K562 (cell line): ENCODE results near the gene HEMK1. TPM values are rescaled to one million over a fixed set of nuclear protein-coding genes. Genes with fewer than 3 reads are reported as not detected.

Experiments used
- BCOR ChIP-seq: fragments of 450-650 bp; IDR thresholded peaks from 2 replicates; pipeline ENCODE4 v1.6.1; 2016
- CC2D1A ChIP-seq: fragments of 450-650 bp; IDR thresholded peaks from 2 replicates; pipeline ENCODE4 v1.6.1; 2017; ENCODE audit warnings: mild to moderate bottlenecking
- HIVEP1 ChIP-seq: fragments of 250-450 bp; sonication (Bioruptor Pico); IDR thresholded peaks from 2 replicates; pipeline ENCODE4 v1.4.0; 2020; ENCODE audit warnings: mild to moderate bottlenecking
- L3MBTL2 ChIP-seq: fragments of 450-650 bp; IDR thresholded peaks from 2 replicates; pipeline ENCODE4 v1.6.1; 2016; ENCODE audit warnings: mild to moderate bottlenecking, moderate library complexity
- NCOA6 ChIP-seq: fragments of 450-650 bp; IDR thresholded peaks from 2 replicates; pipeline ENCODE4 v1.6.1; 2017; ENCODE audit warnings: mild to moderate bottlenecking
- RBM25 ChIP-seq: fragments of 200-400 bp; formaldehyde crosslinking; IDR thresholded peaks from 2 replicates; pipeline ENCODE4 v1.6.1; 2018; ENCODE audit warnings: low read length, low read depth, moderate library complexity; ENCODE audit not compliant: severe bottlenecking
- RCOR1 ChIP-seq, 2 experiments: IDR thresholded peaks; 2 replicates each; pipeline ENCODE4 v1.6.1; 2012; ENCODE audit warnings: low read depth in 2 of 2, low read length in 2 of 2, borderline replicate concordance in 1 of 2, improper control_type of control experiment in 1 of 2
- SIN3A ChIP-seq, 2 experiments: fragments of 150-350 bp in 1 of 2; IDR thresholded peaks; 2 replicates each; pipeline ENCODE4 v1.6.1; 2011 to 2016; ENCODE audit warnings: borderline replicate concordance in 2 of 2, low read depth in 2 of 2, low read length in 2 of 2, mild to moderate bottlenecking in 2 of 2, moderate library complexity in 2 of 2; ENCODE audit not compliant: control insufficient read depth in 1 of 2
- SRF ChIP-seq, 2 experiments: fragments of 250-450, 450-650 bp in 1 of 2; sonication (Bioruptor Pico) in 1 of 2; sonication (generic) in 1 of 2; formaldehyde crosslinking; IDR thresholded peaks; 2 replicates each; pipeline versions ENCODE4 v1.5.0 to v1.5.1; 2020 to 2022; ENCODE audit warnings: mild to moderate bottlenecking in 1 of 2, missing genetic modification reagents in 1 of 2
- polyA plus RNA-seq, 8 experiments: library from polyadenylated mRNA; depleted of rRNA in 4 of 8; stranded (reverse) in 5 of 8; unstranded in 3 of 8; fragments of >200 nt; fragmentation: Nextera tagmentation in 2 of 8; fragmentation: Illumina TruSeq in 1 of 8; extraction: Ambion mirVana in 2 of 8; extraction: Trizol in 1 of 8; gene quantifications; 2 replicates each; pipeline versions ENCODE4 v1.2.1 to v1.2.3, GENCODE V29; 2011 to 2014; ENCODE audit warnings: inconsistent platforms in 1 of 8, missing spikeins in 1 of 8
- total RNA-seq, 7 experiments: library from RNA; depleted of rRNA in 6 of 7; stranded (reverse); fragments of >200 nt in 6 of 7; fragmentation: Illumina TruSeq in 2 of 7; extraction: Trizol in 2 of 7; gene quantifications; 2 replicates each; pipeline versions ENCODE4 v1.2.1 to v1.2.3, GENCODE V29; 2011 to 2021; ENCODE audit warnings: low replicate concordance in 1 of 7
- TF ChIP-seq, protein P1 (sequence below), 2 experiments: IDR thresholded peaks; 2 replicates each; pipeline ENCODE4 v1.6.1; 2011; ENCODE audit warnings: borderline replicate concordance in 1 of 2, control low read depth in 1 of 2, low read depth in 1 of 2, low read length in 1 of 2, mild to moderate bottlenecking in 1 of 2, mixed read lengths in 1 of 2, moderate library complexity in 1 of 2; ENCODE audit not compliant: insufficient read depth in 1 of 2, insufficient read length in 1 of 2, poor library complexity in 1 of 2, severe bottlenecking in 1 of 2; ENCODE audit errors: extremely low read depth in 1 of 2
- TF ChIP-seq, protein P2 (sequence below): fragments of 250-450 bp; sonication (Bioruptor Pico); IDR thresholded peaks from 2 replicates; pipeline ENCODE4 v1.8.0; 2022; ENCODE audit warnings: inconsistent platforms
- TF ChIP-seq, protein P3 (sequence below): sonication (generic); formaldehyde crosslinking; IDR thresholded peaks from 2 replicates; pipeline ENCODE4 v1.8.0; 2022; ENCODE audit warnings: missing genetic modification reagents, mild to moderate bottlenecking, moderate library complexity, borderline replicate concordance
- TF ChIP-seq, protein P4 (sequence below): fragments of 150-350 bp; conservative IDR thresholded peaks from 2 replicates; pipeline ENCODE4 v1.6.1; 2014; ENCODE audit warnings: low read length
- TF ChIP-seq, protein P5 (sequence below): fragments of 200-800 bp; sonication (Bioruptor generic); IDR thresholded peaks from 2 replicates; pipeline ENCODE4 v1.6.1; 2017; ENCODE audit warnings: missing genetic modification characterization, missing compliant biosample characterization
- TF ChIP-seq, protein P6 (sequence below): fragments of 450-650 bp; IDR thresholded peaks from 2 replicates; pipeline ENCODE4 v1.6.1; 2014; ENCODE audit warnings: low read depth, mild to moderate bottlenecking, moderate library complexity, borderline replicate concordance

HEMK1 gene
- total and polyA plus RNA-seq, 9 of the 15 experiments (the other 6 are each of a cell fraction or from before 2014, with no cell fraction given): 2.0 to 16.8 (median 11.4) TPM

DNA sequence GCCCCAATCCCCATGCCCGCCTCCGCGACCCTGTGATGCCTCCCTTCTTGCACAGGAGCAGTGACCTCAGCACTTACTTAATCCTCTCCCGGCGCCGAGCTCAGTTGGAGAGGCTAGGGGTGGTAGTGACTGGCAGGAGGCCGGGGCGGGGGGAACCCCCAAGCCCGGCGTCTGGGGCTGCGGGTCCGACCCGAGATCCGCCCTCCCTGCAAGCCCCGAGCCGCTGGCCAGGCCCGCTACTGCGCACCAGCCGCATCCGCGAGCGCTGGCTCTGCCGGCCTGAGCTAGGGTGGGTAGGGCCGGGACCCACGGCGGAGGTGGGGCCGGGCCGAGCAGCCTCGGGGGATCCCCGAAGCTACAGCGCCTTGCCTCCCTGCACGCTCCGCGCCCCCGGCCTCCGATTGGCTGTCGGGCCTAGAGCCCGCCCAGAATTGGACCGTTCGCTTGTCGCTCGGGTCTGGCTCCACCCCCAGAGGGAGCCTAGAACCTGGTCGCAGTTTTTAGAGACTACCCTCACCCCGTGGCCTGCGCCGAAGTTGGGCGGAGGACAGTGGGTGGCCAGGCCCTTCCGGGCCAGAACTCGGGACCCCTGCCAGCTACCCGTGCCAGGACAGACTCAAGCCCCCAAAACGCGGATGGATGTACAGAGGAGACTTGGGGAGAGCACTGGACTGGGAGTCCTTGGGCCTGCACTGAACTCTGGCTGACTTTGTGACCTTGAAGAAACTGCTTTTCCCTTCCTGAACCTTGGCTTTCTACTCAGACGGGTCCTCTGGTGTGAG, 1.7 kb upstream of the HEMK1 start, which contains the start of gene C3orf18 (continued):
- TF ChIP-seq RBM25 (peak; percentile 97), L3MBTL2 (peak; percentile 50; the same call in 1 of the 2 replicates), NCOA6 (no peak), BCOR (peak; percentile 94), CC2D1A (0 out of 2 replicates have a peak, but pooled peaks have one; percentile 13), SRF (CRISPR knock-in tag; IDR thresholded peaks at IDR 0.05) (0 out of 4 replicates have a peak, but pooled peaks of 1 of the 2 experiments have one; percentile 28), SIN3A (IDR thresholded peaks at IDR 0.05; ENCODE audit: borderline replicate concordance in 2 of 2, control insufficient read depth in 1 of 2, low read depth in 2 of 2, low read length in 2 of 2) (no peak), RCOR1 (IDR thresholded peaks at IDR 0.05; ENCODE audit: borderline replicate concordance in 1 of 2, low read depth in 2 of 2, low read length in 2 of 2) (peak in 1 of 2 experiments; percentile 63; a peak in 1 of 4 replicates), HIVEP1 (CRISPR knock-in tag) (no peak)
- TF ChIP-seq, protein P1, sequence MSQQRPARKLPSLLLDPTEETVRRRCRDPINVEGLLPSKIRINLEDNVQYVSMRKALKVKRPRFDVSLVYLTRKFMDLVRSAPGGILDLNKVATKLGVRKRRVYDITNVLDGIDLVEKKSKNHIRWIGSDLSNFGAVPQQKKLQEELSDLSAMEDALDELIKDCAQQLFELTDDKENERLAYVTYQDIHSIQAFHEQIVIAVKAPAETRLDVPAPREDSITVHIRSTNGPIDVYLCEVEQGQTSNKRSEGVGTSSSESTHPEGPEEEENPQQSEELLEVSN (IDR thresholded peaks at IDR 0.05; ENCODE audit: borderline replicate concordance in 1 of 2, extremely low read depth in 1 of 2, insufficient read depth in 1 of 2, insufficient read length in 1 of 2, low read depth in 1 of 2, low read length in 1 of 2, poor library complexity in 1 of 2, severe bottlenecking in 1 of 2): peak in 1 of 2 experiments; percentile 17
- TF ChIP-seq, protein P2, sequence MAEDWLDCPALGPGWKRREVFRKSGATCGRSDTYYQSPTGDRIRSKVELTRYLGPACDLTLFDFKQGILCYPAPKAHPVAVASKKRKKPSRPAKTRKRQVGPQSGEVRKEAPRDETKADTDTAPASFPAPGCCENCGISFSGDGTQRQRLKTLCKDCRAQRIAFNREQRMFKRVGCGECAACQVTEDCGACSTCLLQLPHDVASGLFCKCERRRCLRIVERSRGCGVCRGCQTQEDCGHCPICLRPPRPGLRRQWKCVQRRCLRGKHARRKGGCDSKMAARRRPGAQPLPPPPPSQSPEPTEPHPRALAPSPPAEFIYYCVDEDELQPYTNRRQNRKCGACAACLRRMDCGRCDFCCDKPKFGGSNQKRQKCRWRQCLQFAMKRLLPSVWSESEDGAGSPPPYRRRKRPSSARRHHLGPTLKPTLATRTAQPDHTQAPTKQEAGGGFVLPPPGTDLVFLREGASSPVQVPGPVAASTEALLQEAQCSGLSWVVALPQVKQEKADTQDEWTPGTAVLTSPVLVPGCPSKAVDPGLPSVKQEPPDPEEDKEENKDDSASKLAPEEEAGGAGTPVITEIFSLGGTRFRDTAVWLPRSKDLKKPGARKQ (CRISPR knock-in tag): no peak
- TF ChIP-seq, protein P3, sequence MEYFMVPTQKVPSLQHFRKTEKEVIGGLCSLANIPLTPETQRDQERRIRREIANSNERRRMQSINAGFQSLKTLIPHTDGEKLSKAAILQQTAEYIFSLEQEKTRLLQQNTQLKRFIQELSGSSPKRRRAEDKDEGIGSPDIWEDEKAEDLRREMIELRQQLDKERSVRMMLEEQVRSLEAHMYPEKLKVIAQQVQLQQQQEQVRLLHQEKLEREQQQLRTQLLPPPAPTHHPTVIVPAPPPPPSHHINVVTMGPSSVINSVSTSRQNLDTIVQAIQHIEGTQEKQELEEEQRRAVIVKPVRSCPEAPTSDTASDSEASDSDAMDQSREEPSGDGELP (CRISPR knock-in tag): peak; percentile 27; the same call in 1 of the 2 replicates
- TF ChIP-seq, protein P4, sequence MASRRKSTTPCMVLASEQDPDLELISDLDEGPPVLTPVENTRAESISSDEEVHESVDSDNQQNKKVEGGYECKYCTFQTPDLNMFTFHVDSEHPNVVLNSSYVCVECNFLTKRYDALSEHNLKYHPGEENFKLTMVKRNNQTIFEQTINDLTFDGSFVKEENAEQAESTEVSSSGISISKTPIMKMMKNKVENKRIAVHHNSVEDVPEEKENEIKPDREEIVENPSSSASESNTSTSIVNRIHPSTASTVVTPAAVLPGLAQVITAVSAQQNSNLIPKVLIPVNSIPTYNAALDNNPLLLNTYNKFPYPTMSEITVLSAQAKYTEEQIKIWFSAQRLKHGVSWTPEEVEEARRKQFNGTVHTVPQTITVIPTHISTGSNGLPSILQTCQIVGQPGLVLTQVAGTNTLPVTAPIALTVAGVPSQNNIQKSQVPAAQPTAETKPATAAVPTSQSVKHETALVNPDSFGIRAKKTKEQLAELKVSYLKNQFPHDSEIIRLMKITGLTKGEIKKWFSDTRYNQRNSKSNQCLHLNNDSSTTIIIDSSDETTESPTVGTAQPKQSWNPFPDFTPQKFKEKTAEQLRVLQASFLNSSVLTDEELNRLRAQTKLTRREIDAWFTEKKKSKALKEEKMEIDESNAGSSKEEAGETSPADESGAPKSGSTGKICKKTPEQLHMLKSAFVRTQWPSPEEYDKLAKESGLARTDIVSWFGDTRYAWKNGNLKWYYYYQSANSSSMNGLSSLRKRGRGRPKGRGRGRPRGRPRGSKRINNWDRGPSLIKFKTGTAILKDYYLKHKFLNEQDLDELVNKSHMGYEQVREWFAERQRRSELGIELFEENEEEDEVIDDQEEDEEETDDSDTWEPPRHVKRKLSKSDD: no peak
- TF ChIP-seq, protein P5, sequence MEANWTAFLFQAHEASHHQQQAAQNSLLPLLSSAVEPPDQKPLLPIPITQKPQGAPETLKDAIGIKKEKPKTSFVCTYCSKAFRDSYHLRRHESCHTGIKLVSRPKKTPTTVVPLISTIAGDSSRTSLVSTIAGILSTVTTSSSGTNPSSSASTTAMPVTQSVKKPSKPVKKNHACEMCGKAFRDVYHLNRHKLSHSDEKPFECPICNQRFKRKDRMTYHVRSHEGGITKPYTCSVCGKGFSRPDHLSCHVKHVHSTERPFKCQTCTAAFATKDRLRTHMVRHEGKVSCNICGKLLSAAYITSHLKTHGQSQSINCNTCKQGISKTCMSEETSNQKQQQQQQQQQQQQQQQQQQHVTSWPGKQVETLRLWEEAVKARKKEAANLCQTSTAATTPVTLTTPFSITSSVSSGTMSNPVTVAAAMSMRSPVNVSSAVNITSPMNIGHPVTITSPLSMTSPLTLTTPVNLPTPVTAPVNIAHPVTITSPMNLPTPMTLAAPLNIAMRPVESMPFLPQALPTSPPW (CRISPR knock-in tag): peak; percentile 51; the same call in 1 of the 2 replicates
- TF ChIP-seq, protein P6, sequence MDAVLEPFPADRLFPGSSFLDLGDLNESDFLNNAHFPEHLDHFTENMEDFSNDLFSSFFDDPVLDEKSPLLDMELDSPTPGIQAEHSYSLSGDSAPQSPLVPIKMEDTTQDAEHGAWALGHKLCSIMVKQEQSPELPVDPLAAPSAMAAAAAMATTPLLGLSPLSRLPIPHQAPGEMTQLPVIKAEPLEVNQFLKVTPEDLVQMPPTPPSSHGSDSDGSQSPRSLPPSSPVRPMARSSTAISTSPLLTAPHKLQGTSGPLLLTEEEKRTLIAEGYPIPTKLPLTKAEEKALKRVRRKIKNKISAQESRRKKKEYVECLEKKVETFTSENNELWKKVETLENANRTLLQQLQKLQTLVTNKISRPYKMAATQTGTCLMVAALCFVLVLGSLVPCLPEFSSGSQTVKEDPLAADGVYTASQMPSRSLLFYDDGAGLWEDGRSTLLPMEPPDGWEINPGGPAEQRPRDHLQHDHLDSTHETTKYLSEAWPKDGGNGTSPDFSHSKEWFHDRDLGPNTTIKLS: peak; percentile 72; the same call in 1 of the 2 replicates
